Measurements from ENCODE around the gene SNRNP25. TPM values are rescaled to one million over a fixed set of nuclear protein-coding genes. Genes with fewer than 3 reads are reported as not detected.
A peak's percentile ranks its signal among the peaks of the same experiment; 100 is the strongest.

Gene SNRNP25
- total RNA-seq, 1 donor from 2014 or later = 77.5 TPM

DNA sequence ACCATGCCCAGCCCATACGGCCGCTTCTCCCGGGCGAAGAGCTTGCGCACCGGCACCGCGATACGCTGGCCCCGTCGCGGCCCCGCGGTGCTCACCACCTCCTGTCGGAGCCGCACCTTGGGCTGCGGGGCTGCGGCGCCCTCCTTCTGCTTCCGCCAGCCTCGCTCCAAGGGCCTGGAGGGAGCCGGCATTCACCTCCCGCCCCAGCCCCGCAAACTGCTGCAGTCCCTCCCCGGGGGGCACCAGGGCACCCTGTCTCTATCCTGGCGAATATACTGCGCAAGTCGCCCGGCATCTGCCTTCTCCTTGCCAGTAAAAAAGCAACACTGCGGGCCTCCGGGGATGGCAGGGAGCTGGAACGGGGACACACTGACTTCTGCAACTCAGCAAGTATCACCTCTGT is 8.3 kb downstream of the SNRNP25 start:
- intact Hi-C loops (cut with micrococcal nuclease) = no loop called here
- H3K27me3 Mint-ChIP-seq (ENCODE audit: low read depth) = no peaks in the 10 kb centered on the region
- H3K4me1 Mint-ChIP-seq (ENCODE audit: low read depth) = peaks cover 7% of the 10 kb centered on the region
- no peak overlapping the region for H3K4me3 Mint-ChIP-seq (ENCODE audit: low read depth)
- peaks cover 10% of the 10 kb centered on the region for H3K36me3 Mint-ChIP-seq (ENCODE audit: low read depth)
- no peak for DNase-seq (ENCODE audit: low spot score)
- no peaks in the 10 kb centered on the region for H3K9me3 Mint-ChIP-seq
- H3K27ac Mint-ChIP-seq = no peak overlapping the region

DNA sequence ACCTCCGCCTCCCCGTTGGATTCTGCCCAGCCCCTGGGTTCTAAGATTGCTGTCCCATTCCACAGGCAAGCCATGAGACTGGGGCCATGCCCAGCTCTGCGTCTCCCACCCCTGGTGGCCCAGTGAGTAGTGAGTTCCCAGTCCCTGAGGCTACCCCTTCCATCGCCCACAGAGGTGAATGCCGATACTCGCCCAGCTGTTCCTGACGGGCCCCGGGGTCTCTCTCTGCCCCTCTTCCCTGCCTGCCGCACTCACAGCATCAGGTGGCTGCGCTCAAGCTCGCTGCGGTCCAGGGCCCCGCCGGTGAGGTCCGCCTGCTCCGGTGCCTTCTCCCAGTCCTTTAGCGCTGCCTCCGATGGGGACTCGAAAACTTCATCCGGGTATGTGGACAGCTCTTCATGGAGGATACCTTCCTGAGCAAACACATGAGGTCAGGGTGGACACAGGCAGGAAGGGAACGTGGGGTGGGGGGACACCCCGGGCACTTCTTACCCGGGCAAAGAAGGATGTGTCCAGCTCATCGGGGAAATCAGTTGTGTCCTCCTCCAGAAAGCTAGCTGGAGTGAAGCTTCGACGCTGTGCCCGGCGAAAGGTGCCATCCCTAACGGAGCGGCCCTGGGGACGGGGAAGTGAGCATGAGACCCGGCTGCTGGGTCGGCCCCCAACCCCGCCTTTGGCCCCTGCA is 8.8 kb downstream of the SNRNP25 start:
- no peak for DNase-seq (ENCODE audit: low spot score)
- Mint-ChIP-seq H3K27ac (no peak overlapping the region), H3K36me3 (ENCODE audit: low read depth) (peaks cover 8% of the 10 kb centered on the region), H3K4me3 (ENCODE audit: low read depth) (no peak overlapping the region), H3K9me3 (no peaks in the 10 kb centered on the region), H3K4me1 (ENCODE audit: low read depth) (peaks cover 7% of the 10 kb centered on the region), H3K27me3 (ENCODE audit: low read depth) (peaks cover 3% of the 10 kb centered on the region)
- intact Hi-C loops (cut with micrococcal nuclease) = no loop called here

DNA sequence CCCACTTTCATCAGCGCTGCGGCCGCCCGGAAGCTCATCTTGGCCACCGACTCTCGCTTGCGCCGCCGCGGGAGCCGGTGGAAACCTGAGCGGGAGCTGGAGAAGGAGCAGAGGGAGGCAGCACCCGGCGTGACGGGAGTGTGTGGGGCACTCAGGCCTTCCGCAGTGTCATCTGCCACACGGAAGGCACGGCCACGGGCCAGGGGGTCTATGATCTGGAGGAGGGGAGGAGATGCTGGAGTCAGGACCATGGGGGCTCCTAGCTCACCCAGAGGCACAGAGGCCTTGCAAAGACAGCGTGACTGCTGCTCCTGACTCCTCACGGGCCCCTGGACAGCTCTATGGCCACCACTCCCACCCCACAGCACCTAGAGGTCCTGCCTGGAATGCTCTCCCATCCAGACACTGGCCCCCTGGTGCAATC is 9.4 kb downstream of the SNRNP25 start:
- H3K4me1 Mint-ChIP-seq (ENCODE audit: low read depth) = peaks cover 7% of the 10 kb centered on the region
- peaks cover 4% of the 10 kb centered on the region for H3K36me3 Mint-ChIP-seq (ENCODE audit: low read depth)
- H3K4me3 Mint-ChIP-seq (ENCODE audit: low read depth) = no peak overlapping the region
- peaks cover 7% of the 10 kb centered on the region for H3K27me3 Mint-ChIP-seq (ENCODE audit: low read depth)
- H3K27ac Mint-ChIP-seq = no peak overlapping the region
- DNase-seq (ENCODE audit: low spot score) = no peak
- no peaks in the 10 kb centered on the region for H3K9me3 Mint-ChIP-seq
- intact Hi-C loops (cut with micrococcal nuclease) = no loop called here

DNA sequence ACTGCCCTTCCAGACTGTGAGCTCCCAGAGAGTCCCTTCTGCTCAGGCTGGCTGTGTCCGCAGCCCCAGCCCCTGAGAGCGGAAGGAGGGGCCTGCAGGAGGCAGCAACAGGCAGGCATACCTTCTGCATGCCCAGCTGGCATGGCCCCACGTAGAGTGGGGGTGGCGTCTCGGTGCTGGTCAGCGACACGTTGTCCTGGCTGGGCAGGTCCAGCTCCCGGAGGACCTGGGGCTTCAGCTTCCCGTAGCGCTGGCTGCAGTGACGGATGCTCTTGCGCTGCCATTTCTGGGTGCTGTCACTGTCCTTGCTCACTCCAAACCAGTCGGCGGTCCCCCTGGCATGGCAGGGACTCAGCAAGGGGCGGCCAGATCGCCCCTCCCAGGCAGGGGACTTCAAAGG is 9.8 kb downstream of the SNRNP25 start:
- Mint-ChIP-seq H3K4me1 (ENCODE audit: low read depth) (peaks cover 7% of the 10 kb centered on the region), H3K36me3 (ENCODE audit: low read depth) (no peaks in the 10 kb centered on the region), H3K27ac (no peak overlapping the region), H3K9me3 (no peaks in the 10 kb centered on the region), H3K4me3 (ENCODE audit: low read depth) (no peak overlapping the region), H3K27me3 (ENCODE audit: low read depth) (peaks cover 7% of the 10 kb centered on the region)
- intact Hi-C loops (cut with micrococcal nuclease) = no loop called here
- no peak for DNase-seq (ENCODE audit: low spot score)

DNA sequence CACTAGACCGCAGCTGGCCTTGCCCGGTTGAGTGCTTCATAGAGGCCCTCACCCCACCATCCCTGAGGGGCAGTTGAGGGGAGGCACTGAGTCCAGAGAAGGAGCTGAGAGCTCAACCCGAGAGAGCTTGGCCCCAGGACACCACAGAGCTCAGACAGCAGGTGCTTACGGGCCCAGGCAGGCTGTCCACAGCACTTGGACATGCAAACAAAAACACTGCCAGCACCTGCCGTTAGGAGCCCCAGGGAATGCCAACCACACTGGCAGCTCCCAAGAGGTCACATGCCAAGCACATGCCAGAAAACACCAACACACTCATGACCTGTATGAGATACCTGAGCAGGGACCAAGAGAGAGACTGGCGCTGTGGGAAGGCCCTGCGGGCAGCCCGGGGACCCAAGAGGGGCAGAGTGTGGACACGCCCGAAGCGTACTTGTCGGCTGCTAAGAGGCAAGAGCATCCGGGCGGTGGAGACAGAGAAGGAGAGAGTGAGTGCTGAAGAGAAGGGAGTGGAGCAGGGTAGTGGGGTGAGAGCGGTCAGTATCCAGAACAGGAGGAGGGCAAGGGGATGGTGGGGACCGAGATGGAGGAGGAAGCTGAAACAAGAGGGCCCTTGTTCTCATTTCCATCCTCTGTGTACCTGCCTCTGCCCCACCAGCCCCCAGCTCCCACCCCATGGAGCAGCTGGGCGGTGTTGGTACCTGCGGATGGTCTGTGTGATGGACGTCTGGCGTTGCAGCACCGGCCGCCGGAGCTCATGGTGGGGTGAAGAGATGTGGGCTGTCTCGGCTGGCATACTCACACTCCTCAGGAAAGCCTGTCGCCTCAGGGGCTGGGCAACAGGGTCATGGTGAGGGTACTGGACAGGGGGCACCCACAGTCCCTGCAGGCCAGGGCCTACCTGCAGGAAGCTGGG is 10.6 kb downstream of the SNRNP25 start:
- Mint-ChIP-seq H3K9me3 (no peaks in the 10 kb centered on the region), H3K36me3 (ENCODE audit: low read depth) (no peaks in the 10 kb centered on the region), H3K4me3 (ENCODE audit: low read depth) (no peak overlapping the region), H3K27me3 (ENCODE audit: low read depth) (peaks cover 7% of the 10 kb centered on the region), H3K27ac (no peak overlapping the region), H3K4me1 (ENCODE audit: low read depth) (peaks cover 7% of the 10 kb centered on the region)
- intact Hi-C loops (cut with micrococcal nuclease) = no loop called here
- DNase-seq (ENCODE audit: low spot score) = no peak

DNA sequence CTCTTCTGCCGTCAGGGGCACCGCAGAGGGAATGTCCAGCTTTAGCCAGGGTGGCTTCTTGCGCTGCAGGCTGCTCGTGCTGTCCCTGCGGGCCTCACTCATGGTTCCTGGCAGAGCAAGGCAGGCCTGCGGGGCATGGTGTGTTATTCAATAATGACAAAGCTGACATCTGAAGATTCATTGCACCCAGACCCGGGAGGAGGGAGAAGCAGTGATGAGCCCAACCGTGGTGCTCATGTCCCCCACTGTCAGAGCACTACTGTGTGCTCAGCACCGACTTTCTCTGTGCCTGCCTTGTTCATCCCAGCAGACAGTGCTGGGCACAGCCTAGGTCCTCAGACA is 11.3 kb downstream of the SNRNP25 start:
- Mint-ChIP-seq H3K36me3 (ENCODE audit: low read depth) (no peaks in the 10 kb centered on the region), H3K27ac (no peak overlapping the region), H3K4me1 (ENCODE audit: low read depth) (peaks cover 7% of the 10 kb centered on the region), H3K9me3 (no peaks in the 10 kb centered on the region), H3K4me3 (ENCODE audit: low read depth) (no peak overlapping the region), H3K27me3 (ENCODE audit: low read depth) (peaks cover 13% of the 10 kb centered on the region)
- intact Hi-C loops (cut with micrococcal nuclease) = loop anchor here (1.0 kb wide), 2 partner anchors 12 to 32 kb away; partner anchors contain the start of genes POLR3K and SNRNP25
- no peak for DNase-seq (ENCODE audit: low spot score)

DNA sequence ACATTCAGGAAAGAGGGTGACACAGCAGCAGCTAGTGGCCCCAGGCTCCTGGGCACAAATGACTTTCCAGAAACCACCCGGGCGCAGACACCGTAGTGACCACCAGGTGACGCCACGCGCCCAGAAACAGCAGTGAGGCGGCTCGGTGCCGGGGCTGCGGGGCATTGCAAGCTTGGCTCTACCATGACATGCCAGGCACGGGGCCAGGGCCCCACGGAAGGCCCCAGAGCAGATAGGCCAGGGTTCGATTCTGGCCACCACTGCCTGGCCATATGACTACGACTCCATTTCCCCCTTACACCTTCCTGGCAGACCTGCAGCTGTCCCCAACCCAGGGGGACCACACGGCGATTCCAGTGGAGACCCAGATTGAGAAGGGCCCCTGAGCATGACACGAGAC is 12.1 kb downstream of the SNRNP25 start:
- Mint-ChIP-seq H3K9me3 (no peaks in the 10 kb centered on the region), H3K27ac (no peak overlapping the region), H3K4me3 (ENCODE audit: low read depth) (no peak overlapping the region), H3K36me3 (ENCODE audit: low read depth) (no peaks in the 10 kb centered on the region), H3K27me3 (ENCODE audit: low read depth) (peaks cover 22% of the 10 kb centered on the region), H3K4me1 (ENCODE audit: low read depth) (peaks cover 7% of the 10 kb centered on the region)
- intact Hi-C loops (cut with micrococcal nuclease) = loop anchor here (1.0 kb wide), 2 partner anchors 12 to 32 kb away; partner anchors contain the start of genes POLR3K and SNRNP25
- peak; percentile 76 for DNase-seq (ENCODE audit: low spot score)

DNA sequence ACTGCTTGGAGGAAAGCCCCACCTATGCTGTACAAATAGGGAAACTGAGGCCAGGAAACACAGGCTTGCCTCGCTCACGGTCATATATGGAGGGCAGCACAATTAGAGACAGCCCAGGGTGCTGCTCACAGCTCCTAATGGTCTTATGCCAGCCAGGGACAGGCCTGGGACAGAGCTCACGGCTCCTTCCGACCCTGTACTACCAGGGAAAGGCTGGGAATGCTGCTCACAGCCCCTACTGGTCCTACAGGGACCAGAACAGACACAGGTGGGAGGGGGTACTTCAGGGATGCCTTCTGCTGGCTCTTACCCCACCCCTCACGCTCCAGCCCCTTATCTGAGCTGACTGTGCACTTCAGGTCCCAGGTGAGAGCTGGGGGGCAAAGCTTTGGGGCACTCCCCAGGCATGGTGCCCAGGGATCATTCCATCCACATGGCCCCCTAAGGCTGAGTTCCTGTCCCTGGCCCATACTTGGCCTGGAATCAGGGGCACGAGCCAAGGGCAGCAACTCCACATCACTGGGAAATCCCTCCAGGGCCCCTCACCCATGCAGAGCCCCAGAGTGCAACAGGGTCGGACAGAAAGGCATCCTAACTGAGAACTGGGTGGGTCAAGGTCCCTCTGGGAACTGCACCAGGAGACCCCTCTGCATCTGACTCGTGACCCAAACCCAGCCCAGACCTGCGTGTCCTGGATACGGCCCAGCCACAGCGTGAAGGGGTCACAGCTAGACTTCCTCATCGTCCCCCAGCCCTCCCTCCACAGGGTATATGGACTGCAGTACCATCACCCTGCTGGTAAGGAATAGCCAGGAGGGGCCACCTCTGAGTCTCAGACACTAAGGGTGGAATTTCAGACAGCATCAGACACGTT is 12.9 kb downstream of the SNRNP25 start:
- H3K27me3 Mint-ChIP-seq (ENCODE audit: low read depth) = peaks cover 25% of the 10 kb centered on the region
- H3K36me3 Mint-ChIP-seq (ENCODE audit: low read depth) = no peaks in the 10 kb centered on the region
- H3K27ac Mint-ChIP-seq = no peak overlapping the region
- H3K9me3 Mint-ChIP-seq = no peaks in the 10 kb centered on the region
- intact Hi-C loops (cut with micrococcal nuclease) = no loop called here
- peaks cover 7% of the 10 kb centered on the region for H3K4me1 Mint-ChIP-seq (ENCODE audit: low read depth)
- H3K4me3 Mint-ChIP-seq (ENCODE audit: low read depth) = no peak overlapping the region
- DNase-seq (ENCODE audit: low spot score) = no peak

DNA sequence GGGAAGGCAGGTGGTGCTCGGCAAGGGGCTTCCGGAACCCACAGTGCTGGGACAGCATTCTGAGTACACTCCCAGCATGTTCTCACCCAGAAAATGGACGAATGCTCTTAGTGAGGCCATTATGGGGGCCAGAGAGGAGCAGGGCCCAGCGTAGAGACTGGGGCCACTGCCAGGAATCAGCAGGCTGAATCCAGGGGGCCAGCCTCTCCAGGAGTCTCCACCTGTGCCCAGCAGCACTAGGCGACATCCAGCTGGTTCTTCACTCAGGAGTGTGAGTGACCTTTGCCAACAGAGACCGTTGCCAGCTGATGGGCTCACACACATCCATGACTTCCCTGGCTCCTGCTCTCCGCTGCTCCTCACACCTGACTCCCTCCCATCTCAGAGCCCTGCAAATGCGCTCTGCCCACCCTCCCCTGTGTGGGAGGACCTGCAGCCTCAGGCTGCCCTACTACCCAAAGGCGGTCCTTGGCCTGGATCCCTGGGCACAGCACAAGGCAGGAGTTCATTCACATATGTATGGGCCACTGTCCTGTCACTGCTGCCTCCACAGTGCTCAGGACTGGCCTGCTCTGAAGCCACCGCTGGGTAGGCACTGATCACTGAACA is 13.7 kb downstream of the SNRNP25 start:
- H3K27me3 Mint-ChIP-seq (ENCODE audit: low read depth) = peaks cover 29% of the 10 kb centered on the region
- no peaks in the 10 kb centered on the region for H3K9me3 Mint-ChIP-seq
- no peaks in the 10 kb centered on the region for H3K36me3 Mint-ChIP-seq (ENCODE audit: low read depth)
- intact Hi-C loops (cut with micrococcal nuclease) = no loop called here
- peaks cover 7% of the 10 kb centered on the region for H3K4me1 Mint-ChIP-seq (ENCODE audit: low read depth)
- no peak for DNase-seq (ENCODE audit: low spot score)
- H3K27ac Mint-ChIP-seq = no peak overlapping the region
- no peak overlapping the region for H3K4me3 Mint-ChIP-seq (ENCODE audit: low read depth)

DNA sequence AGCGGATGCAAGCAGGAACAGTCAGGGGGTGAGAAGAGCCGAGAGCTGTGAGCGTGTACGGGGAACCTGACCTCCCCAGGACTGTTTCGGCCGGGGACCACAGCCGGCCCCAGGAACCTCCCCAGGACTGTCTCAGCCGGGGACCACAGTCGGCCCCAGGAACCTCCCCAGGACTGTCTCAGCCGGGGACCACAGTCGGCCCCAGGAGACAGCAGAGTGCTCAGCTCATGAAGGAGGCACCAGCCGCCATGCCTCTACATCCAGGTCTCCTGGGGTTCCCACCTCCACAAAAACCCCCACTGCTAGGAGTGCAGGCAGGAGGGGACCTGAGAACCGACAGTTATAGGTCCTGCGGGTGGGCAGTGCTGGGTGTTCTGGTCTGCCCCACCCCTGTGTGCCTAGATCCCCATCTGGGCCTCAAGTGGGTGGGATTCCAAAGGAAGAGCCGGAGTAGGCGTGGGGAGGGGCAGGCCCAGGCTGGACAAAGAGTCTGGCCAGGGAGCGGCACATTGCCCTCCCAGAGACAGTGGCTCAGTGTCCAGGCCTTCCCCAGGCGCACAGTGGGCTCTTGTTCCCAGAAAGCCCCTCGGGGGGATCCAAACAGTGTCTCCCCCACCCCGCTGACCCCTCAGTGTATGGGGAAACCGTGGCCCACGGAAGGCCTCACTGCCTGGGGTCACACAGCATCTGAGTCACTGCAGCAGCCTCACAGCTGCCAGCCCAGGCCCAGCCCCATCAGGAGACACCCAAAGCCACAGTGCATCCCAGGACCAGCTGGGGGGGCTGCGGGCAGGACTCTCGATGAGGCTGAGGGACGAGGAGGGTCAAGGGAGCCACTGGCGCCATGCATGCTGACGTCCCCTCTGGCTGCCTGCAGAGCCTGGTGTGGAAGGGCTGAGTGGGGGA is 14.5 kb downstream of the SNRNP25 start:
- Mint-ChIP-seq H3K9me3 (no peaks in the 10 kb centered on the region), H3K27me3 (ENCODE audit: low read depth) (peaks cover 33% of the 10 kb centered on the region), H3K27ac (no peak overlapping the region), H3K4me1 (ENCODE audit: low read depth) (peaks cover 9% of the 10 kb centered on the region), H3K36me3 (ENCODE audit: low read depth) (no peaks in the 10 kb centered on the region), H3K4me3 (ENCODE audit: low read depth) (no peak overlapping the region)
- no peak for DNase-seq (ENCODE audit: low spot score)
- intact Hi-C loops (cut with micrococcal nuclease) = no loop called here

DNA sequence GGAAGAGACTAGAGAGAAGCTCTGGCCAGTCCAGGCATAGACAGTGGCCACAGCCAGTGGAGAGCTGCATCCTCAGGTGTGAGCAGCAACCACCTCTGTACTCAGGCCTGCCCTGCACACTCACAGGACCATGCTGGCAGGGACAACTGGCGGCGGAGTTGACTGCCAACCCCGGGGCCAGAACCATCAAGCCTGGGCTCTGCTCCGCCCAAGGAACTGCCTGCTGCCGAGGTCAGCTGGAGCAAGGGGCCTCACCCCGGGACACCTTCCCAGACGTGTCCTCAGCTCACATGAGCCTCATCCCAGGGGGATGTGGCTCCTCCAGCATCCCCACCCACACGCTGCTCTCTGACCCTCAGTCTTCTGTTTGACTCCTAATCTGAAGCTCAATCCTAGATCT is 15.6 kb downstream of the SNRNP25 start:
- Mint-ChIP-seq H3K9me3 (no peaks in the 10 kb centered on the region), H3K36me3 (ENCODE audit: low read depth) (no peaks in the 10 kb centered on the region), H3K27ac (no peak overlapping the region), H3K4me1 (ENCODE audit: low read depth) (peaks cover 9% of the 10 kb centered on the region), H3K4me3 (ENCODE audit: low read depth) (no peak overlapping the region), H3K27me3 (ENCODE audit: low read depth) (peaks cover 42% of the 10 kb centered on the region)
- intact Hi-C loops (cut with micrococcal nuclease) = no loop called here
- no peak for DNase-seq (ENCODE audit: low spot score)

Measured in activated T-helper 2 cell treated with anti-CD3 and anti-CD28 coated beads, Interferon-gamma antibody, Interleukin-2, Interleukin-4, amounts not matched to agents 10 μg/mL and 5 μg/mL and 100 μg/mL, durations not matched to agents 14 hours and 24 hours and 36 hours (primary cell).